ENCODE data around the gene MRPS25.
A peak's percentile ranks its signal among the peaks of the same experiment; 100 is the strongest.

MRPS25 gene

GRCh38 chr3:15064835-15065549 lies at the start of gene MRPS25:
Gene MRPS25 (minus strand): TSS chr3:15065315. CDS start chr3:15065194, 121 bp downstream.
- TF ChIP-seq TCF12 (IDR thresholded peaks at IDR 0.05; ENCODE audit: low read depth) (peak; percentile 24; the same call in 1 of the 2 replicates), CEBPB (IDR thresholded peaks at IDR 0.05) (no peak), REST (IDR thresholded peaks at IDR 0.05; ENCODE audit: low read depth) (no peak), ZBTB7A (IDR thresholded peaks at IDR 0.05; ENCODE audit: low read depth) (no peak), NFIC (IDR thresholded peaks at IDR 0.05) (no peak), EP300 (IDR thresholded peaks at IDR 0.05; ENCODE audit: borderline replicate concordance) (no peak), CREB1 (IDR thresholded peaks at IDR 0.05; ENCODE audit: low read depth) (no peak), MAX (IDR thresholded peaks at IDR 0.05) (peak; percentile 96), EGR1 (IDR thresholded peaks at IDR 0.05) (no peak), YY1 (IDR thresholded peaks at IDR 0.05; ENCODE audit: low read depth) (no peak; the same call in 1 of the 2 replicates), FOXM1 (IDR thresholded peaks at IDR 0.05; ENCODE audit: borderline replicate concordance, low read depth) (no peak), USF1 (IDR thresholded peaks at IDR 0.05) (peak; percentile 19; the same call in 1 of the 2 replicates), RAD21 (IDR thresholded peaks at IDR 0.05; ENCODE audit: low read depth) (no peak), TAF1 (IDR thresholded peaks at IDR 0.05; ENCODE audit: low read depth) (peak; percentile 91), TEAD4 (IDR thresholded peaks at IDR 0.05) (no peak)

- no peak for TF ChIP-seq RAD21 (IDR thresholded peaks at IDR 0.05; ENCODE audit: low read depth)
- TF ChIP-seq ZBTB7A (IDR thresholded peaks at IDR 0.05; ENCODE audit: low read depth), result no peak
- no peak for TF ChIP-seq TEAD4 (IDR thresholded peaks at IDR 0.05)
- TF ChIP-seq REST (IDR thresholded peaks at IDR 0.05; ENCODE audit: low read depth), result no peak
- no peak for TF ChIP-seq EGR1 (IDR thresholded peaks at IDR 0.05)
- no peak for TF ChIP-seq TAF1 (IDR thresholded peaks at IDR 0.05; ENCODE audit: low read depth)
- no peak for TF ChIP-seq FOXM1 (IDR thresholded peaks at IDR 0.05; ENCODE audit: borderline replicate concordance, low read depth)
- TF ChIP-seq NFIC (IDR thresholded peaks at IDR 0.05), result no peak
- TF ChIP-seq EP300 (IDR thresholded peaks at IDR 0.05; ENCODE audit: borderline replicate concordance), result no peak
- no peak for TF ChIP-seq TCF12 (IDR thresholded peaks at IDR 0.05; ENCODE audit: low read depth)
- no peak for TF ChIP-seq CREB1 (IDR thresholded peaks at IDR 0.05; ENCODE audit: low read depth)
- TF ChIP-seq YY1 (IDR thresholded peaks at IDR 0.05; ENCODE audit: low read depth), result no peak
- TF ChIP-seq MAX (IDR thresholded peaks at IDR 0.05), result no peak
- TF ChIP-seq USF1 (IDR thresholded peaks at IDR 0.05), result no peak
- TF ChIP-seq CEBPB (IDR thresholded peaks at IDR 0.05), result no peak
Measured at GRCh38 chr3:15113884-15114283, 48.8 kb upstream of the MRPS25 start.

GRCh38 chr3:15113471-15113870 lies 48.4 kb upstream of the MRPS25 start:
- no peak for TF ChIP-seq NFIC (IDR thresholded peaks at IDR 0.05)
- no peak for TF ChIP-seq YY1 (IDR thresholded peaks at IDR 0.05; ENCODE audit: low read depth)
- no peak for TF ChIP-seq REST (IDR thresholded peaks at IDR 0.05; ENCODE audit: low read depth)
- no peak for TF ChIP-seq ZBTB7A (IDR thresholded peaks at IDR 0.05; ENCODE audit: low read depth)
- no peak for TF ChIP-seq TCF12 (IDR thresholded peaks at IDR 0.05; ENCODE audit: low read depth)
- no peak for TF ChIP-seq TAF1 (IDR thresholded peaks at IDR 0.05; ENCODE audit: low read depth)
- TF ChIP-seq EGR1 (IDR thresholded peaks at IDR 0.05), result no peak
- TF ChIP-seq USF1 (IDR thresholded peaks at IDR 0.05), result no peak
- no peak for TF ChIP-seq TEAD4 (IDR thresholded peaks at IDR 0.05)
- TF ChIP-seq MAX (IDR thresholded peaks at IDR 0.05), result no peak
- TF ChIP-seq CEBPB (IDR thresholded peaks at IDR 0.05), result no peak
- TF ChIP-seq EP300 (IDR thresholded peaks at IDR 0.05; ENCODE audit: borderline replicate concordance), result no peak
- no peak for TF ChIP-seq CREB1 (IDR thresholded peaks at IDR 0.05; ENCODE audit: low read depth)
- TF ChIP-seq FOXM1 (IDR thresholded peaks at IDR 0.05; ENCODE audit: borderline replicate concordance, low read depth), result no peak
